ENCODE data around the gene PRLH.

The PRLH gene

GRCh38 chr2:237565974-237566373, 400 bp upstream of the PRLH start:
- no peak for DNase-seq (ENCODE audit: low spot score)

- no peak for DNase-seq (ENCODE audit: low spot score)
Measured at GRCh38 chr2:237567276-237568029, 1.1 kb downstream of the PRLH start.

- no peak for DNase-seq (ENCODE audit: low spot score)
Measured at GRCh38 chr2:237568121-237568660, 1.8 kb downstream of the PRLH start.

GRCh38 chr2:237569041-237569440, 2.7 kb downstream of the PRLH start:
- no peak for DNase-seq (ENCODE audit: low spot score)

GRCh38 chr2:237569896-237570295, 3.5 kb downstream of the PRLH start:
- no peak for DNase-seq (ENCODE audit: low spot score)

GRCh38 chr2:237570776-237571335, 4.5 kb downstream of the PRLH start:
- no peak for DNase-seq (ENCODE audit: low spot score)

- DNase-seq (ENCODE audit: low spot score): no peak
Measured at GRCh38 chr2:237571551-237571950, 5.2 kb downstream of the PRLH start.

GRCh38 chr2:237572021-237572741, 5.8 kb downstream of the PRLH start:
- peak; percentile 82 for DNase-seq (ENCODE audit: low spot score)

GRCh38 chr2:237572742-237573101, 6.3 kb downstream of the PRLH start:
- DNase-seq (ENCODE audit: low spot score): no peak

GRCh38 chr2:237573721-237574415, 7.5 kb downstream of the PRLH start:
- no peak for DNase-seq (ENCODE audit: low spot score)

GRCh38 chr2:237574467-237574866, 8.1 kb downstream of the PRLH start:
- DNase-seq (ENCODE audit: low spot score): no peak

GRCh38 chr2:237574894-237575868, 8.8 kb downstream of the PRLH start:
- no peak for DNase-seq (ENCODE audit: low spot score)

- no peak for DNase-seq (ENCODE audit: low spot score)
Measured at GRCh38 chr2:237575869-237576862, 9.8 kb downstream of the PRLH start.

GRCh38 chr2:237576974-237577373, 10.6 kb downstream of the PRLH start:
- no peak for DNase-seq (ENCODE audit: low spot score)

- DNase-seq (ENCODE audit: low spot score): no peak
Measured at GRCh38 chr2:237577458-237577857, 11.1 kb downstream of the PRLH start.

- DNase-seq (ENCODE audit: low spot score): no peak
Measured at GRCh38 chr2:237577956-237578870, 11.8 kb downstream of the PRLH start.

- DNase-seq (ENCODE audit: low spot score): no peak
Measured at GRCh38 chr2:237581326-237581725, 15.0 kb downstream of the PRLH start.
